Activated B cell treated with CpG ODN at 0.5 μM for 24 hours (primary cell): Measurements from ENCODE around the gene TNFSF13B. TPM values are rescaled to one million over a fixed set of nuclear protein-coding genes. Genes with fewer than 3 reads are reported as not detected.

ENCODE experiments used
- ATAC-seq: fragments of 200-7000 bp; cut with Tn5 transposase; one replicate; pipeline ENCODE4 v1.10.0; 2021; ENCODE audit warnings: low read depth, mild to moderate bottlenecking, moderate library complexity
- CTCF ChIA-PET: fragments of 350-600 bp; sonication (Branson Sonifier 250); formaldehyde crosslinking; loops from one replicate; lab custom pipeline; 2021; ENCODE audit warnings: antibody characterized with exemption; lab: Charles Lee
- POLR2A ChIA-PET: fragments of 350-600 bp; sonication (Branson Sonifier 250); formaldehyde crosslinking; loops from one replicate; lab custom pipeline; 2021; ENCODE audit warnings: antibody characterized with exemption; lab: Charles Lee
- DNase-seq: peaks from one replicate; pipeline ENCODE4 v3.0.0; 2022
- H3K27ac Mint-ChIP-seq: one replicate; pipeline ENCODE4 v1.8.0; 2020; ENCODE audit warnings: mixed read lengths
- H3K27me3 Mint-ChIP-seq: one replicate; pipeline ENCODE4 v1.8.0; 2021; ENCODE audit warnings: mixed read lengths
- H3K36me3 Mint-ChIP-seq: one replicate; pipeline ENCODE4 v1.8.0; 2021; ENCODE audit warnings: low read depth, mixed read lengths
- H3K4me1 Mint-ChIP-seq: one replicate; pipeline ENCODE4 v1.8.0; 2021; ENCODE audit warnings: mixed read lengths
- H3K4me3 Mint-ChIP-seq: one replicate; pipeline ENCODE4 v1.8.0; 2020; ENCODE audit warnings: mild to moderate bottlenecking, mixed read lengths
- H3K9me3 Mint-ChIP-seq: one replicate; pipeline ENCODE4 v1.8.0; 2020; ENCODE audit warnings: mixed read lengths
- CTCF ChIP-seq: fragments of 200-600 bp; IDR thresholded peaks from one replicate; pipeline ENCODE4 v1.8.0; 2022; ENCODE audit warnings: antibody characterized with exemption, mild to moderate bottlenecking
- intact Hi-C: fragments of 100-400 bp; cut with micrococcal nuclease; formaldehyde crosslinking; loops from one replicate; pipeline ENCODE4 v1.15.1; 2024
- total RNA-seq: library from RNA; stranded (reverse); gene quantifications from 2 replicates; pipeline ENCODE4 v1.2.3, GENCODE V29; 2022

TNFSF13B gene
- total RNA-seq, 1 donor from 2014 or later: 2.7 TPM

- TF ChIP-seq CTCF: no peak
- no peaks in the 10 kb centered on the region for H3K36me3 Mint-ChIP-seq
- POLR2A ChIA-PET: no interaction called here
- ATAC-seq: no peak
- DNase-seq: no peak
- CTCF ChIA-PET: no interaction called here
- intact Hi-C loops: no loop called here
- H3K4me1 Mint-ChIP-seq: no peaks in the 10 kb centered on the region
- H3K27ac Mint-ChIP-seq: no peak overlapping the region
- H3K27me3 Mint-ChIP-seq: peaks cover 3% of the 10 kb centered on the region
- no peak overlapping the region for H3K4me3 Mint-ChIP-seq
- H3K9me3 Mint-ChIP-seq: no peaks in the 10 kb centered on the region
These were observed 83.1 kb downstream of the TNFSF13B start for GRCh38 chr13:108352599-108352998.

- DNase-seq: no peak
- Mint-ChIP-seq H3K36me3 (no peaks in the 10 kb centered on the region), H3K27me3 (peaks cover 4% of the 10 kb centered on the region), H3K4me1 (no peaks in the 10 kb centered on the region), H3K9me3 (no peaks in the 10 kb centered on the region), H3K27ac (no peak overlapping the region), H3K4me3 (no peak overlapping the region)
- TF ChIP-seq CTCF: no peak
- intact Hi-C loops: no loop called here
- POLR2A ChIA-PET: no interaction called here
- CTCF ChIA-PET: no interaction called here
- ATAC-seq: no peak
These were observed 87.7 kb downstream of the TNFSF13B start for GRCh38 chr13:108357228-108357627.

Other genes with a start within 250 kb of the TNFSF13B start
- 12.1 and 14.8 TPM in 2 replicates for gene LIG4, start 54.2 kb upstream of the TNFSF13B start, total RNA-seq
- 9.4 and 10.9 TPM in 2 replicates for gene ABHD13, start 51.3 kb upstream of the TNFSF13B start, total RNA-seq